GM12891 (cell line): ENCODE results near the gene SUPV3L1.

Experiments used
- DNase-seq: peaks from one replicate; pipeline ENCODE4 v3.0.0; 2011; ENCODE audit warnings: low spot score; ENCODE audit not compliant: insufficient read length
- FAIRE-seq: peaks from 2 replicates; lab custom pipeline; 2011; peaks lifted over from hg19 to GRCh38; lab: Jason Lieb, UNC
- PAX5 ChIP-seq: IDR thresholded peaks from 2 replicates; pipeline ENCODE4 v1.6.1; 2011; ENCODE audit warnings: low read length, moderate library complexity, mild to moderate bottlenecking; ENCODE audit not compliant: insufficient read depth, severe bottlenecking
- POLR2A ChIP-seq: IDR thresholded peaks from 2 replicates; pipeline ENCODE4 v1.6.1; 2011; ENCODE audit warnings: low read depth, low read length, control low read depth
- POLR2AphosphoS5 ChIP-seq: IDR thresholded peaks from 2 replicates; pipeline ENCODE4 v1.6.1; 2011; ENCODE audit warnings: low read depth, low read length, control low read depth
- POU2F2 ChIP-seq: IDR thresholded peaks from 2 replicates; pipeline ENCODE4 v1.6.1; 2011; ENCODE audit warnings: low read depth, mild to moderate bottlenecking, control low read depth, low read length, moderate library complexity
- SPI1 ChIP-seq: IDR thresholded peaks from 2 replicates; pipeline ENCODE4 v1.6.1; 2011; ENCODE audit warnings: low read depth, low read length, control low read depth
- TAF1 ChIP-seq: IDR thresholded peaks from 2 replicates; pipeline ENCODE4 v1.6.1; 2011; ENCODE audit warnings: low read depth, low read length, control low read depth

The SUPV3L1 gene

DNA sequence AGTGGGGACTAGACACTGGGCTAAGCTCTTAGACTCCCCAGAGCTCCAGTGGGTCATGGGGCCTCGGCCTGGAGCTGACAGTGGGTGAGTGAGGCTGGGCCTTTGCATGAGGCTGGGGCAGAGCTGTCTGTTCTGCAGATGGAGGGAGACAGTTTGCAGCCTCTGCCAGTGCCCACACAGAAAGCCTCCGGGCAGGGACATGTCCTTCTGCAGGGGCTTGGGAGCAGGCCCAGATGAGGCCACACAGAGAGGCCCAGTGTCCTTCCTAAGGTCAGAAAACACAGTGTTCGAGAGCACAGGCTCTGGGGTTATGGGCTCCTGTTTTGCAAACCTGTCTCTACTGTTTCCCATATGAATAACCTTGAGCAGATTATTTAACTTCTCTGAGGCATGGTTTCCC, 73.1 kb downstream of the SUPV3L1 start:
- no peak for TF ChIP-seq TAF1
- TF ChIP-seq SPI1, result no peak
- TF ChIP-seq PAX5, result no peak
- TF ChIP-seq POLR2A, result no peak
- TF ChIP-seq POU2F2, result no peak
- no peak for TF ChIP-seq POLR2AphosphoS5
- DNase-seq, result no peak
- no peak for FAIRE-seq

DNA sequence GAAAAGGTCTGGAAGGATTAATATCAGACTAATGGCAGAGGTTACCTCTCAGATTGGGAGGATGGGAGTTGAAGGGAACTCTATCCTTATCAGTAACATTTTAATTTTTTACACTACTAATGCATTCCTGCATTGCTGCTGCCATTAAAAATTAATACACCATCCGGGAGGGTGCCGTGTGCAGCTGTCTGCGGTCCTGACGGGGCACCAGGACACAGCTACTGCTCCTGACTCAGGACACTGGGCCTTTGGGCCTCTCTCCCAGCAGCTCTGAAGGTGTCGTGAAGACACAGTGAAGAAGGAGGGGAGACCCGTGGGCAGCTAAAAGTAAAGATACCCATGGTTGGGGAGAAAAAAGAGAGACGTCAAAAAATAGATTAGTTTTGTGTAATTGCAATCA, 74.8 kb downstream of the SUPV3L1 start:
- FAIRE-seq (no peak), DNase-seq (no peak)
- no peak for TF ChIP-seq POU2F2
